GM19193 (cell line): ENCODE measurements around the gene ARL4A.

Source experiments
- POLR2A ChIP-seq: IDR thresholded peaks from 4 replicates; pipeline ENCODE4 v1.6.1; 2011; ENCODE audit not compliant: insufficient read depth, insufficient read length; ENCODE audit errors: extremely low read depth

Gene ARL4A

DNA sequence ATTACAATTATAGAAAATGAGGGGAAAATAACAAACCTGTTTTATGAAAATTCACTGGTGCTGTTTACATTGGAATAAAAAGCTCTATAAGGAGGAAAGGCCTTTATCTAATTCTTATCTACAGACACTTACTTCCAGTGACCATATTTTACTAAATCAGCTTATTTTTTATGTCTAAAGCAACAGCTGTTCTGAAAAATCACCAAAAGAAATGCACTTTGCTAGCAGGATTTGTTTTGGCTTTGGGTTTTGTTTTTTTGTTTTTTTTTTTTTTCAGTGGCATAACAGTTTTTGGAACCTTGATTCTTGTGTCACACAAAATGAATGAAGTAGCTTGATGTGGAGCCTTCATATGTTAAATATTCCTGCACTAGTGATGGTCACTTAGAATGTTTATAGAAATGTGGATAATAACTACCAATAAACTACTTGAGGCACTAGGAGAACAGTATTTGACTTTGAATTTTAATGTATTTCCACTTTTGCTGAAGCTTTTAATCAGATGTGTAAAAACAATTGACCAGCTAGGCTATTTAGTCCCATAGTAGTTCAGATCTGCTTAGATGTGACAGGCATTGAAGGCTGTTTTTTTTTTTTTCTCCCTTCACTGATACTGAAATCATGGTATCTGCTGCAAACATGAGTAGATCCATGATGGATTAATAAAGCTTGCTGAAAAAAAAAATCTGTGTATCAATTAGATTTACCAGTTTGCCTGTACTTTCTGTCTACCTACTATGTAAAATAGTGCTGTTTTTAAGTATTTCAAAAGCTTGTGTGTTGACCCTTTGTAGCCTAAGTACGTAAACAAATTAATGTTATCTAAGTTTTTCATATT lies 2.8 kb downstream of the ARL4A start:
- TF ChIP-seq POLR2A, result no peak

DNA sequence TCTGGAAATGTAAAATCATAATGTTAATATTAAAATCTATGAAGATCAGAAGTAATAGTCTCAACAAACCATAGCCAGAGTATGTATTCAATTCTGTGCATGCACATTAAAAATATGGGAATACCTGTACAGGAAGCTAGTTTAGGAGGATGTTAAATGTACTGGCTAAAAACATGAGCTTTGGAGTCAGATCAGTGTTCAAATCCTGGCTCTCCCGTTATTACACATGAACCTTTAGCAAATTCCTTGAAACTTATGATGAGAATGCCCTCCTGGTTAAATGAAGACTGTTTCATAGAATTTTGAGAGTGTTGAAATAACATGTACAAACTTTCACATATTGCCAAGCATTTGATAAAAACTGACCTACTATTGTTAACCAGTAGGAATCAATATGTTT lies 4.6 kb downstream of the ARL4A start:
- TF ChIP-seq POLR2A, result no peak

DNA sequence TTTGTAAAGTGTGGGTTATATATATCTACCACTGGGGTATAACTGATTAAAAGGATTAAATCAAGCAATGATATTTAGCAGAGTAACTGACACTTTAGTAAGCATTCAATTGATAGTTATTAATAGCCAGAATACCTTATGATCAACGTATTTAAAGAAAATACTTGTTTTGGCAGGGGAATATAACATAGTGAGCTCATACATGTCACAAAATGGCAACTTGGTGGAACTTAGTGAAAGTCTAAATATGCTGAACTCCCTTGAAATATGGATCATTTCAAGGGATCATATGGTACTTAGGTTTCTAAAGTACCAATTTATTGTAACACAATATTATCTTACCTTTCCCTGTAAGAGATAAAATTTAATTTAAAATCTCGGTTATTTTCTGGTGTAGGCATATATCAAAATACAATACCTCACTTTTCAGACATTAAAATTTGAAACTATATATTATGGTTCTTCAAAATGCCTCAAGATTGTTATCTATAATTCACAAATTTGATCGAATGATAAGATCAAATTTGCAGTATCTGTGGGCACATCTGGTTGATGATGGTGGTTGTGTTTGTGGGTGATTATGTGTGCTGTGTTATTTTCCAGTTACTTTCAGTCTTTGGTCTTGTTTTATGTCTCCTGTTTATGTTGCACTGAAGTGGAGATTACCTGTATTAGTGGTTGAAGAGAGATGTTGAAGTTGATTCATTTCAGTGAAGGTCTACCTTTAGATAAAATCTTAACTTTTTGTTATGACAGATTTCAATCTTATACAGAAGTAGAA lies 5.2 kb downstream of the ARL4A start:
- TF ChIP-seq POLR2A, result no peak

DNA sequence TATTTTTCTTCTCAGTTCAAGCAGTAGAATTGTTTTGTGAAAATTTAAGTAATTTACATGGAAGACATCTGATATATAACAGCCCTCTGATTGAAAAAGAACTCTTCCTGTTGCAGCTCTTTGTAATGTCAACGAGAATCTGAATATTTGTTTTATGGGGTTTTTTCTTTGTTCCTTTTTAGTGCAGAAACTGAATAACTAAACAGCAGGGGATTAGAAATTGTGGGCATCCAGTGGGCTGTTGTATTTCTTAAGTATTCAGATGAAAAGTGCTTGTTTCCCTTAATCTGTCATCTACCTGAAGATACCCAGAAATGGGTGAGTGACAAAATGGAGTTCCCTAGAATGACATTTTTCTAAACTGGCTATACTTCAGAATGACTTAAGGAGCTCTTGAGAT lies 7.4 kb downstream of the ARL4A start:
- no peak for TF ChIP-seq POLR2A

DNA sequence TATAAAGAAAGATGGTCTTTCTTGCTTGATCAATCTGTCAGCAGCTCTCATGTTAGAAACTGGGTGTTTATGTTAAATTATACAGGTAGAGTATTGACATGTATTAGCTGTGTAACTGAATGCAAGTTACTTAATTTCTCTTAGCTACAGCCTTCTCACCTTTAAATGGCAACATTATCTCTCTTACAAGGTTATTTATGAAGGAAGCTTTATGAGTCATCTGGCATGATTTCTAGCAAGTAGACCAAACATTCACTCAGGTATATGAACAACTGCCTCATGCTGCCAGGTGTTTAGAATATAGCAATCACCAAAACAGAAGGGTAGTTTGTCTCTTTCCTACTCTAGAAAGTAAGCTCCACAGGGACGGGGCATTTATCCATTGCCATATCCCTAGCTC lies 8.5 kb downstream of the ARL4A start:
- TF ChIP-seq POLR2A, result no peak

DNA sequence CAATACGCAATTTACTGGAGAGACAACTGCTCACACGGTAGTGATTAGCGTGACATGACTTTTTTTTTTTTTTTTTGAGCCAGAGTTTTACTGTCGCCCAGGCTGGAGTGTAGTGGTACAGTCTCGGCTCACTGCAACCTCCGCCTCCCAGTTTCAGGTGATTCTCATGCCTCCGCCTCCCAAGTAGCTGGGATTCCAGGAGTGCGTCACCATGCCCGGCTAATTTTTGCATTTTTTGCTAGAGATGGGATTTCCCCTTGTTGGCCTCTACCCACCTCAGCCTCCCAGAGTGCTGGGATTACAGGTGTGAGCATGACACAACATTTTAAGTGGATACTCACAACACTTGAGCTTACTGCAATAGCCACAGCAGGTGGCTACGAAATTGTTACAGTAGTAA lies 11.9 kb downstream of the ARL4A start:
- no peak for TF ChIP-seq POLR2A

DNA sequence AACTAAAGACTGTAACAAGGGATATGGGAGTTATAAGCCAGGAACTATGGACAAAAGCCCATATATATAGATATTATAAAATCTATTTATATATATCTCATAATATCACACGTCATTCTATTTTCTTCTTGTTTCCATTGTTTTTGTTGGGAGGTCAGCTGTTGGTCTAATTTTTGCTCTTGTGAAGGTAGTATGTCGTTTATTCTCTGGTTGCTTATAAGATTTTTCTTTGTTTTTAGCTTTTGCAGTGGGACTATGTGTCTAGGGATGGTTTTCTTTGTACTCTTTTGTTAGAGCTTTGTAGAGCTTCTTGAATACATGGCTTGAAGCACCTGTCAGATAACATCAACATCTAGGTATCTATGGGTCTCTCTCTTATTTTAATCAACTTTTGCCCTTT lies 14.0 kb downstream of the ARL4A start:
- no peak for TF ChIP-seq POLR2A

DNA sequence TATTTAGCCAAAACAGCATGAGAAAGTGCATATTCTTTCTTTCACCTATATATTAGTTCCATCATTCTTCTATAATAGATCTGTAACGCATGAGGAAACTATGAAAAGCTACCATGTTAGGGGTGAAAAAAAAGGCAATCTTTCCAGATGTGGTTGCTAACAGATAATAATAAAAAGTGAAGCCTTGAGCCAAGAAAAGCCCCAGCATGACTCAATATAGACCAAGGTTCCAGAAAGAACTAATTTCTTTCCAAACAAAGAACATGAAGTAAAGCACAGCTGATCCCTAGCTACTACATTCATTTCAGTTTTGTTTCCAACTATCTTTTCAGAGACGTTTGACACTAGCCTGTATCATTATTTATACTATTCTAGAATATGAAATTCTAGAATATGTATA lies 16.4 kb downstream of the ARL4A start:
- no peak for TF ChIP-seq POLR2A

DNA sequence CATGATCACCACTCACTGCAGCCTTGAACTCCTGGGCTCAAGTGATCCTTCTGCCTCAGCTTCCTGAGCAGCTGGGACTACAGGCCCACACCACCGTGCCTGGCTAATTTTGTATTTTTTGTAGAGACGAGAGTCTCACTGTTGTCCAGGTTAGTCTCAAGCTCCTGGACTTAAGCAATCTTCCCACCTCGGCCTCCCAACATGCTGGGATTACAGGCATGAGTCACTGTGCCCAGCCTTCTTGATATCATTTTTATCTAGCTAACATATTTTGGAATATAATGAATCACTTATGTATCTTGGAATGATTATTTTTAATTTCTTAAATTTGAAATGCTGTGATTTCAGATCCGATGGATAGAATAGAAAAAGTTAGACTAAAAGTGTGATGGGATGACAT lies 18.4 kb downstream of the ARL4A start:
- no peak for TF ChIP-seq POLR2A

DNA sequence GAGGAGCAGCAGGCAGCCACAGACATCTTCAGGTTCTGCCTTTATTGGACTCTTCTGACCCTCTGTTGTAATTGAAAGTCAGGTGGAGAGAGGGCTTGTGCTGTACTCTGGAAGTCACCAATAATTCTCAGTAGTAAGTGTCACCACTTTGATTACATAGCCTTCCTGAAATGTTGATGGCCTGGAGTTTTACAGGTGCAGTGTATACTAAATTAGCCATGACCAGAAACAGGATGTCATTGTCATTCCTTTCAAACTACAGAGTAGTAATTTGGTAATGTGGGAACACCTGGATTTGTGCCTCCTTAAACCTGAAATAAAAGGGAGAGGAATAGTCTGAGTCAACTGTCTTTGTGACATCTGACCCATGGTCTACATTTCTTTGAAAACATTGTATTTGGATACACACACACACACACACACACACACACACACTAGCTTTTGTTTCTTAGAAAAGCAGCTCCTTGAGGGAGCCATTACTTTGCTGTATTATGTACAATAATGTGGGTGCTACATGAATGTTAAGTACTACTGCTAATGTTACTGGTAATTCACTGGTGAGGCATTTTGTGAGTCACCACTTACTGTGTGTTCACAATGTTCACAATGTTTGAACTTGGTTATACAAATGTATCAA lies 19.6 kb downstream of the ARL4A start:
- no peak for TF ChIP-seq POLR2A

DNA sequence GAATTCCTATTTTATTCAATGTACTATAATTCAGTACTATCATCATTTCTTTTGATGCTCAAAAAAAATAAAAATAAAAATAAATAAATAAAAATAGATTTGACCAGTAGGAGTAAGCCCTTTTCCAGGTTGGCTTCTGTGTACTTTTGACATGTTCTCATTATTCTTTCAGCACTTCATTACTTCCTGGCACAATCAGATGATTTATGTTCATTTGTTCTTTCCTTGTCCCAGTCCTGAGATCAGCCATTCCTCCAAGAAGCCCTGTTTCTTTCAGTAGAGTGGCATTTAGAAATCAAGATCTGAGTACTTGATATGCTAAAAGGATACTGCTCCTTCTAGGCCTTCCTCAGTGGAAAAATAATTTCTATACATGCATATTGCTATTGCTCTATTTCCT lies 20.9 kb downstream of the ARL4A start:
- no peak for TF ChIP-seq POLR2A

DNA sequence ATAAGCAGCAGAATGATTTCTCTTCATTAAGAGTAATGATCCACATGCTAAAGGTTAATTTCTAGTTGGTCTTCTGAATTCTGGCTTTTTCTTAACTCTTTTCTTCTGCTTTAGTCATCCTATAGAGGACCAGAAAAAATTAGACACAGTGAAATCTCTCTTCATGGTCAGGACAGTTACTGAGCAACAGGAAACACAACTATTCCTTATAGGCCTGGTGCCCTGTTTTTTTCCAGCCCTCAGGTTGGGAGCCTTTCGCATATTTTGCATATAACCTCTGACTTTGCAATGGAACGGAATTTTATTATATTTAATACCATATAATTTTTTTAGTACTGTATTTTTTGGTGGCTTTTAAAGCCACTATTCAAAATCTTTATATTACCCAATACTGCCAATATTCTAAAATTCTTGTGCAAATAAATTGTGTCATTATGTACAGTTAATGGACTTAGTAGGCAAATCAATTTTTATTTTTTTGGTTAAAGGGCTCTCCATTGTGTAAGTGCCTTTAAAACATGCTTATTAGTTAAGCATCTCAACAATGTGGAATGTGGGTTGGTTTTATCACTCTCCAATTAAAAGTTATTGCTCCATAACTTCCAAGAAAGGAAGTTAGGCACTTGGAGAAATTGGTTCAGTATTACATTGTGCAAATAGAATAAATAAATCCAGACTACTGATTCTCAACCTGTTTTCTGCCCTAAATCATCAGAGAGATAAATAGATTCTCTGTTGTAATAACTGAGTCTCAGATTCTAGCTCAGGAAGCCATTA lies 22.5 kb downstream of the ARL4A start:
- TF ChIP-seq POLR2A, result no peak

DNA sequence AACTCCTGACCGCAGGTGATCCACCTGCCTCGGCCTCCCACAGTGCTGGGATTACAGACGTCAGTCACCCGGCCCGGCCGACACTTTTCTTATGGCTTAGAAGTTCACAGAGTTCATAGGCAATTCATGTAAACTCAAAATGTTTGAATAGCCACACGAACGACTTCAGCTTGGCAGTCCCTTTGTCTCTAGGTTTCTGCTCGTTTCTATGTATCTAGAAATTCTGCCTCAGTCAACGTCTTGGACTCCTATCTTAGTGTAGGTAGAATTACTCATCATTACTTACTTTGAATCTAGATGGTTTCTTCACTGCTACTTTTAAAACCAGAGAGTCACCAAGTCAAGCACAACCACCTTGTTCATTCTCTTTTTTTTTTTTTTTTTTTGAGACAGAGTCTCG lies 23.7 kb downstream of the ARL4A start:
- TF ChIP-seq POLR2A, result no peak

DNA sequence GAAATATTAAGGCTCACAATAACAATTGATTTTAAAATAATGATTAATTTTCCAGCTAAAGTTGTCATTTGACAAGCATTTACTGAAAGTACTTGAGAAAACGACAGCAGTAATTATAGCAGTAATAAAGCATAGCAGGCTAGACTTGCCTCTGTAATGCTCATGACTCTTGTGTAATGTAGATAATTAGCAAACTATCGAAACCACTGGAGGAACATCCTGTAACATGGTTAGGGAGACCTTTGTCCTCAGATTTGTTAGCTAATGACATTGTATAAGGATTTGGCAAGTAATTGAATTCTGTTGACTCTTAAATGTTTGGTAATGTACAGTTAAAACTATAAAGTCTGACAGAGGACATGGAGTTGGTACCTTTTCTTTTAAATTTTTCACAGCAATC lies 24.8 kb downstream of the ARL4A start:
- no peak for TF ChIP-seq POLR2A
